Activated T-cell treated with anti-CD3 and anti-CD28 coated beads for 4 hours (primary cell): ENCODE data around the gene STAB1.

Experiments
- DNase-seq: peaks from one replicate; pipeline ENCODE4 v3.0.0-alpha.2; 2020

Gene STAB1

DNA sequence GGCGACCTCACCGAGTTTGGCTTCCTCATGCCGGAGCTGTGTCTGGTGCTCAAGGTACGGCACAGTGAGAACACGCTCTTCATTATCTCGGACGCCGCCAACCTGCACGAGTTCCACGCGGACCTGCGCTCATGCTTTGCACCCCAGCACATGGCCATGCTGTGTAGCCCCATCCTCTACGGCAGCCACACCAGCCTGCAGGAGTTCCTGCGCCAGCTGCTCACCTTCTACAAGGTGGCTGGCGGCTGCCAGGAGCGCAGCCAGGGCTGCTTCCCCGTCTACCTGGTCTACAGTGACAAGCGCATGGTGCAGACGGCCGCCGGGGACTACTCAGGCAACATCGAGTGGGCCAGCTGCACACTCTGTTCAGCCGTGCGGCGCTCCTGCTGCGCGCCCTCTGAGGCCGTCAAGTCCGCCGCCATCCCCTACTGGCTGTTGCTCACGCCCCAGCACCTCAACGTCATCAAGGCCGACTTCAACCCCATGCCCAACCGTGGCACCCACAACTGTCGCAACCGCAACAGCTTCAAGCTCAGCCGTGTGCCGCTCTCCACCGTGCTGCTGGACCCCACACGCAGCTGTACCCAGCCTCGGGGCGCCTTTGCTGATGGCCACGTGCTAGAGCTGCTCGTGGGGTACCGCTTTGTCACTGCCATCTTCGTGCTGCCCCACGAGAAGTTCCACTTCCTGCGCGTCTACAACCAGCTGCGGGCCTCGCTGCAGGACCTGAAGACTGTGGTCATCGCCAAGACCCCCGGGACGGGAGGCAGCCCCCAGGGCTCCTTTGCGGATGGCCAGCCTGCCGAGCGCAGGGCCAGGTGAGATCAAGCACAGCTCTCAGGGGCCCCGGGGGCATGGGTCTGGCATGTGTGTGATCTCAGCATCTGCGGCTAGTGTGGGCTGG, 7.1 kb upstream of the STAB1 start:
- DNase-seq: no peak

- DNase-seq: no peak
Observed at GRCh38 chr3:52488746-52489145, 6.4 kb upstream of the STAB1 start.

GRCh38 chr3:52489453-52489852, 5.7 kb upstream of the STAB1 start:
- no peak for DNase-seq

DNA sequence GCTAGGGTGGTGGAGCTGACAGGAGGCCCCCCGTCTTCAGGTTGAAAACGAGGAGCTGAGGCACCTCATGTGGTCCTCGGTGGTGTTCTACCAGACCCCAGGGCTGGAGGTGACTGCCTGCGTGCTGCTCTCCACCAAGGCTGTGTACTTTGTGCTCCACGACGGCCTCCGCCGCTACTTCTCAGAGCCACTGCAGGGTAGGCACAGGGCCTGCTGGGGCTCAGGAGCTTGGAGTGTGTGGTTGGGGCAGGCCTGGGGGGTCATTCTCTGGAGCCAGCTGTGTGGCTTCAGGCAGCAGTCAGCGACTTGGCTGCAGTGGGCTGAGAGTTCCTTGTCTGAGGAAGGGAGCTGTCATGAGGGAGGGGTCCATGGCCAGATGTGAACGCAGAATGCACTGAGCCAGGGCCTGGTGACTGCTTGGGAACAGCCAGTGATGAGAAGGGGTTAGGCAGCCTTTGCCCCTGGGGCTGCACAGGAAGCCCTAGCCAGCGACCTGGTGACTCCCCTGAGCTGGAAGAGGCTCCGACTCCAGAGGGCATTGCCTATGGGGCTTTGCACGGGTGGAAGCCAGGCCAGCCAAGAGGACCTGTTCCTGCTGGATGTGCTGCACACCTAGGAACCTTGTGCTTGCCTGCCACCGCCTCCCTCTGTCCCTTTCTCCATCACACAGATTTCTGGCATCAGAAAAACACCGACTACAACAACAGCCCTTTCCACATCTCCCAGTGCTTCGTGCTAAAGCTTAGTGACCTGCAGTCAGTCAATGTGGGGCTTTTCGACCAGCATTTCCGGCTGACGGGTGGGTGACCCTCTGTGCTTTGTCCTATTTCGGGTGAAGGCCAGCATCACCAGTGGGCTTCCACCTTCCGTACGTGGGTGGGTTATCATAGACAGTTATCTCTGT, 4.9 kb upstream of the STAB1 start:
- no peak for DNase-seq

DNA sequence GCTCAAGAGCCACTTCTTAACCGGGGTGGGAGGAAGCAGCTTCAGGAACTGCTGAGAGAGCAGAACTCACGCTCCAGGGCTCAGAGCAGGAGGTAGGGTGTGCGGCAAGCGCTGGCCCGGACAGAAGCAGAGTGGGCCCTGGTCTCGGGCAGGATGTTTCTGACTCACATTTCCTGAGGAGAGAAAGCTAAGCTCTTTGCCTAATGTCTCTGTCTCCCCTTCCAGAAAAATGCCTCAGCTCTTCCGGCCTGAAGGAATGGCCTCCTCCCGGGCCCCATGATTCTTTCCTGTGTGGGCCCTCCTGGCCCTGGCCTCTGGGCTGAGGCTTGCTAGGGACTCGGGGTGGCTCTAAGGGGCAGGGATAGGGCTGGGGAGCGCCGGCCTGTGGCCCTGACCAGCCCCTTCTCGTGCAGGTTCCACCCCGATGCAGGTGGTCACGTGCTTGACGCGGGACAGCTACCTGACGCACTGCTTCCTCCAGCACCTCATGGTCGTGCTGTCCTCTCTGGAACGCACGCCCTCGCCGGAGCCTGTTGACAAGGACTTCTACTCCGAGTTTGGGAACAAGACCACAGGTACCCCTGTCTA, 4.1 kb upstream of the STAB1 start:
- no peak for DNase-seq

DNA sequence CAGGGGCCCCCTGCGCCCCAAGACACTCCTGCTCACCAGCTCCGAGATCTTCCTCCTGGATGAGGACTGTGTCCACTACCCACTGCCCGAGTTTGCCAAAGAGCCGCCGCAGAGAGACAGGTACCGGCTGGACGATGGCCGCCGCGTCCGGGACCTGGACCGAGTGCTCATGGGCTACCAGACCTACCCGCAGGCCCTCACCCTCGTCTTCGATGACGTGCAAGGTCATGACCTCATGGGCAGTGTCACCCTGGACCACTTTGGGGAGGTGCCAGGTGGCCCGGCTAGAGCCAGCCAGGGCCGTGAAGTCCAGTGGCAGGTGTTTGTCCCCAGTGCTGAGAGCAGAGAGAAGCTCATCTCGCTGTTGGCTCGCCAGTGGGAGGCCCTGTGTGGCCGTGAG, 3.1 kb upstream of the STAB1 start:
- DNase-seq: no peak

DNA sequence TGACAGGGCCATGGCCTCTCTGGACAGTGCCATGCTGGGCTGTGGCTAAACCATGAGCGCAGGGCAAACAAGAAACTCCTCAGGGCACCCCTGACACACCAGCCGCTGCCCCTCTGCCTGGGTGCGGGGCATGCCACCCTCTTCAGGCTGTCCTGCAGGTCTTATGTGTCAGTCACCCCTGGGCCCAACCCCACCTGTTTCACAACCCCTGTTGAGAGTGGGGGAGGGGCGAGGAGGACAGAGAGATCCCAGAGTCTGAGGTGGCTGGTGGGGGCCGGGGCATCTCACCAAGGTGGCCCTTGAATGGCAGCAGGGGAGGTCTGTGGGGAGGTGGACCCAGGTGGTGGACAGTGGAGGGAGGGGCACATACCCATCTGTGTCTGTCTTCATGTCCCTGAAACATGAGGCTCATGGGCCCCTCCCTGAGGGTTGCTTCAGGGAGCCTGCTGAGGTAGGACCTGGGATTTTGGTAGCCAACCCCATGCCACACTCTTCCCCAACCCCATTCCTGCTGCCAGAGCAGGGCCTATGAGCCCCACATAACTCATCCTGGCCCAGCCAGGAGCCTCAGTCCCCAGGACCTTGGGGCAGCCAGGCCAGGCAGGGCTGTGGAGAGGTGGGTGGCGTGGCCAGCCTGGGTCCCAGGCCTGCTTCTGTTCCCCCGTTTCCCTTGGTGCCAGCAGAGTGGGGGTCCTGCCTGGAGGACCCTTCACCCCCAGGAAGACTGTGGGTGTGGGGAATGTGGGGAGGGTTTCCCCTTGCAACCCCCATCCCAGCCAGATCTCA, 1.7 kb upstream of the STAB1 start:
- no peak for DNase-seq

DNA sequence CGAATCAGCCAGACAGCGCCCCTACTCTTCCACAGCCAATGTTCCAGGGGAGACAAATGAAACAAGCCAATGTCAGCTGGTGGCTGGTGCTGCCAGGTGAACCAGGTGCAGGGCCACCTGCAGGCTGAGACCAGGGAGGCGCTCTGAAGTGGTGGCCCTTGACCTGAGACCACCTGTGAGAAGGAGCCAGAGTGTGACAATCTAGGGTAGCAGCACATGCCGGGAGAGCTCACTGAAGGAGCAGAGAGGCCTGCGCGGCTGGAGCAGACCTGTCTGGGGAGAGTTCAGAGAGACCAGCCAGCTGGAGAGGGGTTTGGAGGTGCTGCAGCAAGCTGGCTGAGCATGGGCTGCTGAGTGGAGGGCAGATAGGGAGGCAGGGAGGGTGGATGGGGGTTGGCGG, 693 bp upstream of the STAB1 start:
- no peak for DNase-seq

DNA sequence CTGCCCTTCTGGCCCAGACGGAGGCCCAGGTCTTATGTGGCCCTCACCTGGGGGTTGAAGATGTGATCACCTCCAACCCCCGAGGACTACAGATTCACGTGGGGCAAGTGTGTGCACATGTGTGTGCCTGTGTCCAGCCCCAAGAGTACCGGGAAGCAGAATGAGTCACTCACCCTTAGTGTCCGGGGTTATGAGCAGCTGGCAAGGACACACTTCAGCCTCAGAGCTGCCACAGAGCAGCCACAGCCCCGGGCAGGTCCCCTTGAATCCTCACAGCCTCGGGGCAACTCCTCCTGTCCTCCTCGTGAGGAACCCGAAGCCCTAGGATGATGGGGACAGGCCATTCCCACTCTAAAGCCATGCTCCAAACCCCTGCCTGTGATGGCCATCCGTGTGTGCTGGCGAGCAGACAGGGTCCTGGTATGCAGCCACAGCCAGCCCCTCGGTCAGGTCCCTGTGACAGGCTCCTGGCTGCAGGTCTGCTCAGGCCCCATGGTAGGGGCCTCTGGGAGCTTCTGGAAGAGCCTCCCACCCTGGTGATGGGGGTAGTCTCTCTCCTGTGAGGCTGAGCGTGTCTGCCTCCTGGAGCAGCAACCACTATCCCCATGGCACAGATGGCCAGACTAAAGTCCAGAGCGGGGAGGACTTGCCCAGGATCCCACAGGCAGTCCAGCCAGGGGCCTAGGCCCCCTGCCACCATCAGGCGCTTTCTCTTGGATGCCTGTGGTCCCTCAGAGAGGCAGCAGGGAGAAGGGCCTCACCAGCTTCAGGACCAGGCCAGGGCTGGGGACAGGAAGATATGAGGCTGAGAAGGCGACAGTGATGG, 852 bp downstream of the STAB1 start:
- DNase-seq: no peak

- DNase-seq: no peak
Observed at GRCh38 chr3:52498137-52499054, 3.3 kb downstream of the STAB1 start.

- no peak for DNase-seq
Observed at GRCh38 chr3:52501046-52501445, 5.9 kb downstream of the STAB1 start.

- DNase-seq: no peak
Observed at GRCh38 chr3:52502001-52502400, 6.9 kb downstream of the STAB1 start.

GRCh38 chr3:52502808-52503350, 7.7 kb downstream of the STAB1 start:
- no peak for DNase-seq

DNA sequence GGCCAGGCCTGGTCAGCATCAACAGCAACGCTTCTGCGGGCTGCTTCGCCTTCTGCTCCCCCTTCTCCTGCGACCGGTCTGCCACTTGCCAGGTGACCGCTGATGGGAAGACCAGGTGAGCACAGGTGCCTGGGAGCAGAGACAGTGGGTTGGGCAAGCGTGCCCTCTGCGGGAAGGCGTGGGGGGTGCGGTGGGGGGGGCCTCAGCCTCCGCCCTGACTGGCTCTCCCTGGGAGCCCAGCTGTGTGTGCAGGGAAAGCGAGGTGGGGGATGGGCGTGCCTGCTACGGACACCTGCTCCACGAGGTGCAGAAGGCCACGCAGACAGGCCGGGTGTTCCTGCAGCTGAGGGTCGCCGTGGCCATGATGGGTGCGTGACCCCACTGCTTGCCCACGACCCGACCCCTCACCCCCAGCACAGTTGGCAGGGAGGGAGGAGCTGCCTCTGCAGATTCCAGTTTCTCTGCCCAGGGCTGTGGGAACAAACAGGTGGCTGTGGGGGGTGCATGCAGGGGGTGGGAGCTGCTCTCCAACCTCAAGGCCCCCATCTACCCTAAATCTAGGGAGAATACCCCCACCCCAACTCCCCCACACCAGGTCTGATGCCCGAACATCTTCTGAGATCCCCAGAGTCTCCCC, 8.8 kb downstream of the STAB1 start:
- no peak for DNase-seq

GRCh38 chr3:52504977-52505376, 9.8 kb downstream of the STAB1 start:
- no peak for DNase-seq

DNA sequence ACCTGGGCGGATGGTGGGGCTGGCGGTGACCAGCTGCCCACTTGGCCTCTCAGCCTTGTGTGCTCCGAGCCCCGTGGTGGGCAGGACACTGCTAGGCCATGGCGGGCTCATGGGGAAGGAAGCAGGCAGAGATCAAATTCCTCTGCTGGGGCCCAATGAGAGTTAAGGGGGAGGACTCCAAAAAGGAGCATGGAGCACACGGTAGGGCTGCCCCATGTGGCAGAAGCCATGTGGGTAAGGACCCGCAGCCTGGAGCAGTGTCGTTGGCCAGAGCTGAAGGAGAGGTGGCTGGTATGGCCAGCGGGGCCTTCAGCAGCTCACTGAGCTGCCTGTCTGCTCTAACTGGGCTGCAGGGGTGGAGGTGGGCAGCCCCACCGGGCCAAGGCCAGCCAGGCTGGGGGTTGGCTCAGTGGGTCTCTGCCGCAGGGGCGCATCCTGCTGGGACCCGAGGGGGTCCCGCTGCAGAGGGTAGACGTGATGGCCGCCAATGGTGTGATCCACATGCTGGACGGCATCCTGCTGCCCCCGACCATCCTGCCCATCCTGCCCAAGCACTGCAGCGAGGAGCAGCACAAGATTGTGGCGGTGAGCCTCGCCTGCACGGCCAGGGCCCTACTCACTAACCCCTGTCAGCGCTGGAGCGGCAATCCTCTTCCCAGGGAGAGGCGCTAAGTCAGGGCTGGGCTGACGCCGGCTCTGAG, 11.3 kb downstream of the STAB1 start:
- no peak for DNase-seq

DNA sequence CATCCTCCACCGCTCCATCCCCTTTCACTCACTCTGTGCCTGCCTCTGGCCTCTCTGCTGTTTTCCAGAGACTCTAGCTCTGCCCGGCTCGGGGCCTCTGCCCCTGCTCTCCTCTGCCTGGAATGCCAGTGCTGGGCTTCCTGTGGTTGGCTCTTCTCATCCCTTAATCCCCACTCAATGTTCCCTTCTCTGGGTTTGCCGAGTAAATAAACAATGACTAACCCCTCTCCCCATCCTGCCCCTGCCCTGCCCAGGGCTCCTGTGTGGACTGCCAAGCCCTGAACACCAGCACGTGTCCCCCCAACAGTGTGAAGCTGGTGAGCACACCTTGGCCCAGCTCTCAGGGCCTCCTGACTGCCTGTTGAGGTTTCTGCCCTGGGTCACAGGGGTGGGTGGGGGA, 12.2 kb downstream of the STAB1 start:
- DNase-seq: no peak

DNA sequence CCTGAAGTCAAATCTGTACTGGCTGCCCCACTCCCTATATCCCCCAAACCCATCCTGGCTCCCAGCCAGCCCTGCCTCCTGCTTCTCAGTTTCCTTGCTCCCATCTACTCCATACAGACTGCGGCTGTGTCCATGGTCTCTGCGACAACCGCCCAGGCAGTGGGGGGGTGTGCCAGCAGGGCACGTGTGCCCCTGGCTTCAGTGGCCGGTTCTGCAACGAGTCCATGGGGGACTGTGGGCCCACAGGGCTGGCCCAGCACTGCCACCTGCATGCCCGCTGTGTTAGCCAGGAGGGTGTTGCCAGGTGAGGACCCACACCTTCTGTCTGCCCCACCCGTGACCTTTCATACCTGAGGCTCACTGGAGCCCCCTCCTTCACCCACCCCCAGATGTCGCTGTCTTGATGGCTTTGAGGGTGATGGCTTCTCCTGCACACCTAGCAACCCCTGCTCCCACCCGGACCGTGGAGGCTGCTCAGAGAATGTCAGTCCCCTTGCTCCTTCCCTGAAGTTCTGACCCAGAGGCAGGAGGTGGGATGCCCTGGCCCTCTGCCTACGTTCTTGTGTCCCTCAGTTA, 14.7 kb downstream of the STAB1 start:
- no peak for DNase-seq

- no peak for DNase-seq
Observed at GRCh38 chr3:52511509-52511908, 16.4 kb downstream of the STAB1 start.
